NCI-H146 treated with DMSO at 0.1 percent for 48 hours (cell line): ENCODE measurements around the gene PRDX1.
"Not testable (repeated sequence)": the region's sequence is repeated elsewhere in the genome, so short reads cannot be mapped to it uniquely, and the experiment has no call there.

Source experiments
- DNase-seq: peaks from one replicate; lab custom pipeline; 2025; ENCODE audit not compliant: unreplicated experiment; lab: John Stamatoyannopoulos, UW

Gene PRDX1

GRCh38 chr1:45536886-45537285, 15.2 kb upstream of the PRDX1 start:
- no peak for DNase-seq

- DNase-seq = no peak
Observed at GRCh38 chr1:45535988-45536766, 14.5 kb upstream of the PRDX1 start.

GRCh38 chr1:45531873-45532272, 10.2 kb upstream of the PRDX1 start:
- no peak for DNase-seq

- no peak for DNase-seq
Observed at GRCh38 chr1:45530632-45531135, 9.0 kb upstream of the PRDX1 start.

GRCh38 chr1:45526135-45526644, 4.5 kb upstream of the PRDX1 start:
- DNase-seq = no peak

- not testable (repeated sequence) for DNase-seq
Observed at GRCh38 chr1:45523975-45524374, 2.3 kb upstream of the PRDX1 start.

- not testable (repeated sequence) for DNase-seq
Observed at GRCh38 chr1:45523516-45523915, 1.8 kb upstream of the PRDX1 start.

- DNase-seq = no peak
Observed at GRCh38 chr1:45522324-45523104, 830 bp upstream of the PRDX1 start.

- not testable (repeated sequence) for DNase-seq
Observed at GRCh38 chr1:45519774-45520173, 1.9 kb downstream of the PRDX1 start.

- DNase-seq = no peak
Observed at GRCh38 chr1:45518910-45519309, 2.8 kb downstream of the PRDX1 start.

- not testable (repeated sequence) for DNase-seq
Observed at GRCh38 chr1:45518366-45518765, 3.3 kb downstream of the PRDX1 start.

- no peak for DNase-seq
Observed at GRCh38 chr1:45516465-45516864, 5.2 kb downstream of the PRDX1 start.

GRCh38 chr1:45516036-45516435, 5.6 kb downstream of the PRDX1 start:
- DNase-seq = no peak

- not testable (repeated sequence) for DNase-seq
Observed at GRCh38 chr1:45513532-45514260, 8.0 kb downstream of the PRDX1 start.

- no peak for DNase-seq
Observed at GRCh38 chr1:45512641-45513054, 9.0 kb downstream of the PRDX1 start.

- DNase-seq = no peak
Observed at GRCh38 chr1:45510972-45511527, 10.6 kb downstream of the PRDX1 start.

- DNase-seq = no peak
Observed at GRCh38 chr1:45510036-45510971, 11.4 kb downstream of the PRDX1 start.

- no peak for DNase-seq
Observed at GRCh38 chr1:45508295-45509151, 13.2 kb downstream of the PRDX1 start.

GRCh38 chr1:45507893-45508292, 13.8 kb downstream of the PRDX1 start:
- DNase-seq = no peak
